Central memory CD4-positive, alpha-beta T cell (primary cell): ENCODE results near the gene ZNF429.
A peak's percentile ranks its signal among the peaks of the same experiment; 100 is the strongest.
"Not testable (repeated sequence)": the region's sequence is repeated elsewhere in the genome, so short reads cannot be mapped to it uniquely, and the experiment has no call there.

Source experiments
- DNase-seq: peaks from one replicate; pipeline ENCODE4 v3.0.0; 2022

The ZNF429 gene

GRCh38 chr19:21519488-21519887, 14.1 kb downstream of the ZNF429 start:
- DNase-seq: no peak

GRCh38 chr19:21532904-21533303, 27.5 kb downstream of the ZNF429 start:
- no peak for DNase-seq

- not testable (repeated sequence) for DNase-seq
Observed at GRCh38 chr19:21536741-21537290, 31.4 kb downstream of the ZNF429 start.

DNA sequence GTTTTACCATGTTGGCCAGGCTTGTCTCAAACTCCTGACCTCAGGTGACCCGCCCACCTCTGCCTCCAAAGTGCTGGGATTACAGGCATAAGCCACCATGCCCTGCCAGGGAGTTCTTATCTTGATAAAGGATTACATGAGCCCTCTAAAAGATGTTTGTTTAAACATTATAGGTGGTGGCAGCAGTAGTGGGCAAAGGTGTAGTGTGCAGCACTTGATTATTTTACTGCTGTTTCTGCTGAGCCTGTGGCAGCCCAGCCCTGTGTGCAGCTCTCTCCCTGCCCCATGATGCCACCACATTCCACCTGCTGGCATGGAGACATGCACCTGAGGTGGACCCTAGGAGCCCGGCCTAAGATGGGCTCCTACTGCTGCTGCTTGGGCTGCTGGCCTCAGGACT, 54.0 kb downstream of the ZNF429 start:
- no peak for DNase-seq

- no peak for DNase-seq
Observed at GRCh38 chr19:21564406-21564805, 59.0 kb downstream of the ZNF429 start.

DNA sequence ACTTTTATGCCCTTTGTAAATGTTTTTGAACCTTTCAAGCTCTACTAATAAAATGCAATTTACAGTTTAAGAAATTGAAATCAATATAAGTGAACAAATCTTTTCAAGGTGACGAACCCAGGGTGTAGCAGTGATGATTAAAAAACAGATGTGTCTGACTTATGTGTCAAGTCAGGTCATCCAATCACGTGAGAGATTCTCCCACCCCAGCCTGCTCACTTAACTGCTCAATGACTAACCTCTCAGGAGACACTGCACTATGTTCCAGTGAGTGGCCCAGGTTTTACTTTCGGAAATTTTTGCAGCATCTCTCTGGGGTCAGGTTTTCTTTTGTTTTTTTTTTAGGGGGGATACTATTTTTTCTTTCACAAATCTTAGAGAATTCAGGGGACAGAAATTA, 60.7 kb downstream of the ZNF429 start:
- DNase-seq: no peak

DNA sequence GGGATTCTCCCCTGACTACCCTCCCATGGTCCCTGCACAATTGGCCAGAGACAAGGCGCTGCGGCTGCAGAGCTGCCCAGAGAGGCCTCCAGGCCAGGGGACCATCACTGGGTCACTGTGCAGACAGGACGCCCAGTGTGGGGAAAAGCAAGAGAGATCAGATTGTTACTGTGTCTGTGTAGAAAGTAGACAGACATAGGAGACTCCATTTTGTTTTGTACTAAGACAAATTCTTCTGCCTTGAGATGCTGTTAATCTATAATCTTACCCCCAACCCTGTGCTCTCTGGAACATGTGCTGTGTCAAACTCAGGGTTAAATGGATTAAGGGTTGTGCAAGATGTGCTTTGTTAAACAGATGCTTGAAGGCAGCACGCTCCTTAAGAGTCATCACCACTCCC, 62.4 kb downstream of the ZNF429 start:
- not testable (repeated sequence) for DNase-seq

GRCh38 chr19:21568816-21569493, 63.6 kb downstream of the ZNF429 start:
- DNase-seq: peak; percentile 66

DNA sequence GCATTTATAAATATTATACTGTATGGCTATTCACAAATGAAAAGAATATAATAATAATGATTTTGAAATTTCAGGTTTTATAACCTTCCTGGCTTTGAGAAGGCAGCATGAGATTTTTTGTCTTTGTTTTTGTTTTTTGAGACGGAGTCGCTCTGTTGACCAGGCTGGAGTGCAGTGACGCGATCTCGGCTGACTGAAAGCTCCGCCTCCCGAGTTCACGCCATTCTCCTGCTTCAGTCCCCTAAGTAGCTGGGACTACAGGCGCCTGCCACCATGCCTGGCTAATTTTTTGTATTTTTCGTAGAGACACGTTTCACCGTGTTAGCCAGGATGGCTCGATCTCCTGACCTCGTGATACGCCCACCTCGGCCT, 64.1 kb downstream of the ZNF429 start:
- no peak for DNase-seq

DNA sequence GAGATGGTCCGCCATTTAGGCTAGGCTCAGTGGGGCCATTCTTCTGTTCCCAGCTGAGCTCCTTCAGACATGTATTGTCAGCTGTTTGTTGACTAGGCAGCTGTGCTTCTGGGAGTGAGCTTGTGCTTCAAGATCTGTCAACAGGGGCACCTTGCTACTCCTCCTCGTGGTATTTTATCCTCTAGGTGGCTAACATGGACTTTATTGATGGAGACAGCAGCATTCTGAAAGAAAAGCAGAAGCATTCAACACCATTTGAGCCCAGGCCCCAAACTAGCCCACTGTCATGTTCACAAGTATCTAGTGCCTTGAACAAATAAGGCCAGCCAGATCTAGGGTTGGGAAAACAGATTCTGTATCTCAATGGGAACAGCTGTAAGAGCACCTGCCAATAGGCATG, 65.9 kb downstream of the ZNF429 start:
- DNase-seq: no peak

GRCh38 chr19:21574607-21575006, 69.2 kb downstream of the ZNF429 start:
- no peak for DNase-seq

GRCh38 chr19:21576481-21576880, 71.1 kb downstream of the ZNF429 start:
- DNase-seq: no peak

GRCh38 chr19:21580101-21580500, 74.7 kb downstream of the ZNF429 start:
- DNase-seq: no peak

- no peak for DNase-seq
Observed at GRCh38 chr19:21580818-21581217, 75.4 kb downstream of the ZNF429 start.

GRCh38 chr19:21581646-21582240, 76.3 kb downstream of the ZNF429 start:
- no peak for DNase-seq

GRCh38 chr19:21584537-21584936, 79.1 kb downstream of the ZNF429 start:
- no peak for DNase-seq

GRCh38 chr19:21585281-21585890, 80.0 kb downstream of the ZNF429 start:
- DNase-seq: no peak

DNA sequence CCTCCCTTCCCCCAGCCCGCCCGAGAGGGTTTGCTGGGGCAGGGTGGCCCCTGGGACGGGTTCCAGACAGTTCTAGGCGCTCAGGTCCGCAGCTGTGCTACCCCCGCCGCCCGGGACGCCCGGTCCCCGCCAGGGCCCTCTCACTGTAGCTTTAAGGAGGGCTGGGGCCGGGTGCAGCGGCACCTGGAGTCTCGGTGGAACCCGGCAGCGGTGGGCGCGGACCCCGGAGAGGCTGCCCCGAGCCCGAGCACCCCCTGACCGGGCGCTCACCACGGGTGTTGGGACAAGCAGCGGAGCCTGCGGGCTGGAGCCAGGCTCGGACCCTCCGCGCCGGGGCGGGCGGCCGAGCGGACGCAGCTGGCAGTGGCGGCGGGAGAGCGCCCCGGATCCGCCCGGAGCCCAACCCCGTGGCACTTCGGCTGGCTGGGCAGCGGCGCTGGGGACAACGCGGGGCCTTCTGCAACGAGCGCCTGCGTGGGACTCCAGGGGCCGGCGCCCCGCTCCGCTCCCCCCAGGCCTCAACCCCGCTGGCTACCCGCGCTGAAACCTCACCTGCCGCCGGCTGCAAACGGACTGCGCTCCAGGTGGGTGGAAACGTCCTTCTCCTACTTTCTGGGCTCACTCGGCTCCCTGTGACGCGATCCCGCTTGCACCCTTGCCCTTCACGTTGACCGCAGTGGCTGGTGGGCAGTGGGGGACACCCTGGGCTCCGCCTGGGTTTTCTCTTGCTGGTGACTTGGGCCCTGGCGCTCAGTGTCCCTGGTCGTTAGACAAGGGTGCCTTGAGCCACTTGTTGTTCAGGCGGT, 81.1 kb downstream of the ZNF429 start:
- DNase-seq: no peak

GRCh38 chr19:21587117-21587461, 81.7 kb downstream of the ZNF429 start:
- no peak for DNase-seq

DNA sequence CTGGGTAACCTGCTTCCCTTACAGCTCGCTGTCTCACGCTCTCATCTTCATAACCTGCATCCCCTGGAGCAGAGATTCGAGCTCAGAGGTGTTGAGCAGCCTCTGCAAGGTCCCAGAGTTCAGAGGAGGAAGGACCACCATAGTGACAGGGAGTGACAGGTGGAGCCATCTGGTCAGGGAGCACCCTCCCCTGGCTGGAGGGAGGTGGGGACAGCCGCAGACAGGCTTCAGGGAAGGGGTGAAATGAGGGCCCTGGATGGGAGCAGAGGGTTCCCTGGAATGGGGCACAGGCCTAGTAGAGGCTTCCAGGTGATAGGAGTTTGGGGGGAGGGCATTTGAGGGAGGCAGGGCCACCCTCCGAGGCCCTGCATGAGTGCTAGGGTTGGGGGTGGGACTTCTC, 82.1 kb downstream of the ZNF429 start:
- DNase-seq: no peak

DNA sequence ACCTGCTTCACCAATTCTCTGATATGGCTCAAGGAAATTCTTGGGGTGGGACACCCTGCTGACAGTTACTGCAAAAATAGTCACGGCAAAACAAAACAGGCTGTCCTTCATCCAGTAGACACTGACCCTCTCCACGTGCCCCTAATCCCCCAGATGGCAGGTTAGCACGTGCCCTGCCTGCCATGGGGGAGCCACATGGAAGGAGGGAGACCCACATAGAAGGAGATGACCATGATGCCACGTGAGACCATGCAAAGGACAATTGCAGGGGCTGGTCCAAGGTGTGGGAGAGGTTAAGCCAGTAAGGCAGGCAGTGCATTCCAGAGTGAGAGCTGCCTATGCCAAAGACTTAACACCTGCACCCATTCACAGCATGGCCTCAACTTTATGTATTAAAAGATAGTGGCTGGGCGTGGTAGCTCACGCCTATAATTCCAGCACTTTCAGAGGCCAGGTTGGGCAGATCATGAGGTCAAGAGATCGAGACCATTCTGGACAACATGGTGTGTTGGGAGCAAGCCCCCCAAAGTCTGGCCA, 82.7 kb downstream of the ZNF429 start:
- no peak for DNase-seq

GRCh38 chr19:21590867-21591266, 85.5 kb downstream of the ZNF429 start:
- no peak for DNase-seq

DNA sequence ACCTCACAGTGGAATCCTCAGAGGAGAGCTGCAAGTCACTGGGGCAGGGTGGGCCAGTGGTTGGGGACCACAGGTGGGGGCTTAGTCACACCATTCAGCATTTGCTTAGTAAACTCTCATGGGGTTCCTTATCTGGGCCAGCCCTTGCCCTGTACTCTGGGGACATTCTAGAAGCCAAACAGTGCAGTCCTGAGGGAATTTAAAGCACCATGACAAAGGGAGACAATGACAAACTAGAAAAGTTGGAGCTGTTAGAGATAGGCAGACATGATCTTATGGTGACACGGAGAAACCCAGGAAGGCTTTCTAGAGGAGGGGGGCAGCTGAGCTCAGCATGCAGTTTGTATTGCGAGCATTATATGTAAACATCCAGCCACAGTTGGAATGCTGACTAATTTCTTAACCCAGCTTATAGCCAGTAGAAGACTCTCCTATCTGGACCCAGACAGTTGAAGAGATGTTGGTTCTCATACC, 87.6 kb downstream of the ZNF429 start:
- no peak for DNase-seq
